ENCODE data around the gene ABLIM2. TPM values are rescaled to one million over a fixed set of nuclear protein-coding genes. Genes with fewer than 3 reads are reported as not detected.

Gene ABLIM2
- total RNA-seq, 2 donors from 2014 or later = 5.7 to 11.2 TPM

DNA sequence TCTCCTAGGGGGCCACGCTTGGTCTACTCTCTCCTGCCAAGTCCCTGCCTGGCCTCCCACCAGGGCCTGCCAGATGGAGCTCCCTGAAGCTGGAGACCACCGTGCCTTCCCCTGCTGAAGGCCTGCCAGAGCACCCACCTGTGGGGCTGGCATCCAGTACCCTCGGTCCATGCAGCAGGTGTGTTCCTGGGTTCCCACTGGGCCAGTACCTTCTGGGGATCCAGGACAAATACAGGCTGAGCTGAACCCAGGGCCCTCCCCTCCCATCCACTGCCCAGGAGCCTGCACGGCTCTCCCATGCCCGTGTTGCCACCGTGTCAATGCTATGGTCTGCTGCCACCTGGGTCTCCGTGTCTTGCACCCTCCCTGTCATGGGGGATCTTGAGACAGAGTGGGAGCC lies 68.8 kb downstream of the ABLIM2 start:
- H3K4me3 ChIP-seq = no peak overlapping the region
- H3K36me3 ChIP-seq = no peaks in the 10 kb centered on the region
- TF ChIP-seq, protein P1, sequence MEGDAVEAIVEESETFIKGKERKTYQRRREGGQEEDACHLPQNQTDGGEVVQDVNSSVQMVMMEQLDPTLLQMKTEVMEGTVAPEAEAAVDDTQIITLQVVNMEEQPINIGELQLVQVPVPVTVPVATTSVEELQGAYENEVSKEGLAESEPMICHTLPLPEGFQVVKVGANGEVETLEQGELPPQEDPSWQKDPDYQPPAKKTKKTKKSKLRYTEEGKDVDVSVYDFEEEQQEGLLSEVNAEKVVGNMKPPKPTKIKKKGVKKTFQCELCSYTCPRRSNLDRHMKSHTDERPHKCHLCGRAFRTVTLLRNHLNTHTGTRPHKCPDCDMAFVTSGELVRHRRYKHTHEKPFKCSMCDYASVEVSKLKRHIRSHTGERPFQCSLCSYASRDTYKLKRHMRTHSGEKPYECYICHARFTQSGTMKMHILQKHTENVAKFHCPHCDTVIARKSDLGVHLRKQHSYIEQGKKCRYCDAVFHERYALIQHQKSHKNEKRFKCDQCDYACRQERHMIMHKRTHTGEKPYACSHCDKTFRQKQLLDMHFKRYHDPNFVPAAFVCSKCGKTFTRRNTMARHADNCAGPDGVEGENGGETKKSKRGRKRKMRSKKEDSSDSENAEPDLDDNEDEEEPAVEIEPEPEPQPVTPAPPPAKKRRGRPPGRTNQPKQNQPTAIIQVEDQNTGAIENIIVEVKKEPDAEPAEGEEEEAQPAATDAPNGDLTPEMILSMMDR (IDR thresholded peaks at IDR 0.05) = no peak
- H3K27ac ChIP-seq = peak overlapping the region in 1 of 2 donors; percentile 52
- no peak for DNase-seq (ENCODE audit: low spot score)
- H3K27me3 ChIP-seq = no peaks in the 10 kb centered on the region
- H3K9me3 ChIP-seq = peaks cover 5 to 12% of the 10 kb centered on the region in 2 donors
- H3K4me1 ChIP-seq = peaks cover 0 to 15% of the 10 kb centered on the region in 2 donors

DNA sequence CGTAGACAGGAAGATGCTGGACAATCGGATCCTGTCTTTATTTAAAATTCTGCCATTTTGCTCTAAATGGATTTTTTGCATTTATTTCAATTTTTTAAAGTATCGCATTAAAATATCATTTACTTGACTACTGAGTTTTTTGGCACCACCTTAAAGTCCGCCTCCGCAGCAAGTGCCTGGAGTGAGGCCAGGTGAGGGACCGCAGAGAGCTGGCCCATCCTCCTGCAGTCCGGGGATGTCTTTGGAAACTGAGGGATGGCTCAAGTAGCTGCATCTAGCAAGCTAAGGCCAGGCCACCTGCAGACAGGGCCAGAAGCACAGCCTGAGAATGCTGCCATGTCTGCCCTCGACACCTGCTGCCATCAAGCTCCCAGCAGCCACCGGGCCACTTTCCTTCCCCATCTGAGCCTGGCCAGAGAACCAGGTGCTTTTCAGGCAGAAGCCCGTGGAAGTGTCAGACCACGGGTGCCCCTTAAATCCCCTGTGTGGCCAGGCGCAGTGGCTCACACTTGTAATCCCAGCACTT lies 69.6 kb downstream of the ABLIM2 start:
- Histone ChIP-seq H3K36me3 (no peaks in the 10 kb centered on the region), H3K4me3 (no peak overlapping the region), H3K9me3 (peaks cover 5 to 9% of the 10 kb centered on the region in 2 donors), H3K27ac (no peak overlapping the region), H3K27me3 (no peaks in the 10 kb centered on the region), H3K4me1 (peaks cover 0 to 15% of the 10 kb centered on the region in 2 donors)
- DNase-seq (ENCODE audit: low spot score) = no peak
- TF ChIP-seq, protein P1 (IDR thresholded peaks at IDR 0.05) = no peak

DNA sequence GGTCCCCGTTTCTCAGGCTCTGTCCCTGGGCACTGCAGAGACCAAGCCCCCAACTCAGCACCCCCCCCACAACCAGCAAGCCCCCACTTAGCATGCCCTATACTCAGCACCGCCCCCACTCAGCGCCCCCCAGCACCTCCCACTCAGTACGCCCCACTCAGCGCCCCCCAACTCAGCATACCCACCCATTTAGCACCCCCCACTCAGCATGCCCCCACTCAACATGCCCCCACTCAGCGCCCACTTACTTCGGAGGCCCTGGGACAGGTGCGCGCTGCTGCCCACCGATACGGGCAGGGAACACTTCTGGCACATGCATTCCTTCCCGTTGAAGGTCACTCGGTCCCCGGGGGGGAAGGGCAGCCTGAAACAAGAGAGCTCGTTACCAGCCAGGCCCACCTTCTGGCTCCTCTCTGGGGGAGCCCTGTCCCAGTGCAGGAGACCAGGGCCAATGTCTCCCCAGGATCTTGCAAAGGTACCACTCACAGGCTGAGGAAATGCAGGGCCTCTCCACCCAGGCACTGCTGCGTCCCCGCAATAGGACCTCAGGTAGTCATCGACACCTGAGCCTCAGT lies 70.6 kb downstream of the ABLIM2 start:
- Histone ChIP-seq H3K9me3 (no peaks in the 10 kb centered on the region), H3K4me3 (no peak overlapping the region), H3K36me3 (no peaks in the 10 kb centered on the region), H3K4me1 (peaks cover 0 to 15% of the 10 kb centered on the region in 2 donors), H3K27me3 (no peaks in the 10 kb centered on the region), H3K27ac (no peak overlapping the region)
- TF ChIP-seq, protein P1 (IDR thresholded peaks at IDR 0.05) = no peak
- DNase-seq (ENCODE audit: low spot score) = no peak

DNA sequence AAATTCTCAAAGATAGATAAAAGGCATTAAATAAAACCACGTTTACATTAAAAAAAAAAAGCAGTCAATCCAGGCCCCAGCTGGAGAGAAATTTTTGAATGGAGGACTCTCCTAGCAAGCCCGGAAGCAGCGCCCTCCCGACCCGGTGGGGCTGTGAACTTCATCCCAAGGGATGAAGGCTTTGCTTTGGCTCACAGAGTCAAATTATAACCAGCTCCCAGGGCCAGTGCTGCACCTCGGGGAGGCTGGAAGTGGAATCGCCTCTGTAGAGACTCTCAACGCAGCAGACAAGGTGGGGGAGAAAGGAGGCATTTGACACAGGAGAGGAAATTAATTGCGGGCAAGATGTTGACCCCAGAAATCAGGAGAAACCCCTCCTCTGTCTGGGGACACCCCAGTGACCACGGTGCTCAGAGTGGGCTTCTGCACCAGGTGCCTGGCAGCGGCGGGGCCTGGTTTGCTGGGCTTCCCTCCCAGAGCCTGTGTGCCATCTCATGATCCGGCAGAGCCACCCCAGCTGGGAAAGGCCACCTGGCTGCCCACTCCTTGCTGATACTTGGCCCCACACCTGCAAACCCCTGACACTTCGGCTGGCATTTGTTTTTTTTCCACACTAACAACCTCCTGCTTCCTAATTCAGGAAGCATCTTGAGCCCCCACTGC lies 71.7 kb downstream of the ABLIM2 start:
- Histone ChIP-seq H3K36me3 (no peaks in the 10 kb centered on the region), H3K4me3 (no peak overlapping the region), H3K9me3 (no peaks in the 10 kb centered on the region), H3K27me3 (no peaks in the 10 kb centered on the region), H3K27ac (no peak overlapping the region), H3K4me1 (peaks cover 0 to 18% of the 10 kb centered on the region in 2 donors)
- TF ChIP-seq, protein P1 (IDR thresholded peaks at IDR 0.05) = no peak
- no peak for DNase-seq (ENCODE audit: low spot score)

DNA sequence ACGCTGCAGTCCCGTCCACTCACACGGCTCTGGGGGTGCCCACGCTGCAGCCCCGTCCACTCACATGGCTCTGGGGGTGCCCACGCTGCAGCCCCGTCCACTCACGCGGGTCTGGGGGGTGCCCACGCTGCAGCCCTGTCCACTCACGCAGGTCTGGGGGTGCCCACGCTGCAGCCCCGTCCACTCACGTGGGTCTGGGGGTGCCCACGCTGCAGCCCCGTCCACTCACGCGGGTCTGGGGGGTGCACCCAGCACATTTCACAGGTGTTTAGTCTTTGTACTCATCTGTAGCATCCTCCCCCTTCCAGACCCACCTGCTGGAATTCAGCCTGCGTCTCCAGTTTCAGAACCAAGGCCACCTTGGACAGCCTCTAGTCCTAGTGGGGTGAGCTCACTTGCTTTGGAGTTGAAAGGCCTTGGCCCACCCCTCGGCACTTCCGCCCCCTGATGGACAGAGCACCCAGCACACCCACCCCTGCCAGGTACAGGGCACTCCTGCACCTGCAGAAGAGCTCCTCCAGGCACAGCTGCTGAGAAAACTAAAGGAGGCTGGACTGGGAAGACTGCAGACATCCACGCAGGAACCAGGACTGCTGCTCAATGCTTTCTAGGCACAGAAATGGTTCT lies 73.0 kb downstream of the ABLIM2 start:
- H3K27ac ChIP-seq = no peak overlapping the region
- no peaks in the 10 kb centered on the region for H3K9me3 ChIP-seq
- no peak overlapping the region for H3K4me3 ChIP-seq
- TF ChIP-seq, protein P1 (IDR thresholded peaks at IDR 0.05) = no peak
- peaks cover 0 to 31% of the 10 kb centered on the region in 2 donors for H3K4me1 ChIP-seq
- no peaks in the 10 kb centered on the region for H3K36me3 ChIP-seq
- DNase-seq (ENCODE audit: low spot score) = no peak
- no peaks in the 10 kb centered on the region for H3K27me3 ChIP-seq
